Choroid plexus epithelial cell (primary cell): ENCODE data around the gene OR6C75.
"Not testable (repeated sequence)": the region's sequence is repeated elsewhere in the genome, so short reads cannot be mapped to it uniquely, and the experiment has no call there.

Source experiments
- DNase-seq: peaks from one replicate; pipeline ENCODE4 v3.0.0-alpha.2; 2010; ENCODE audit warnings: low read depth
- H3K4me3 ChIP-seq: 2 replicates; pipeline ENCODE4 v1.5.1; 2011; ENCODE audit warnings: low read depth, mild to moderate bottlenecking, control low read depth, low read length, moderate library complexity
- CTCF ChIP-seq: conservative IDR thresholded peaks from 2 replicates; pipeline ENCODE4 v1.5.1; 2011; ENCODE audit warnings: low read depth, mild to moderate bottlenecking, control low read depth, inconsistent platforms, low read length, moderate library complexity

Gene OR6C75

GRCh38 chr12:55372521-55372920 is 9.7 kb downstream of the OR6C75 start:
- no peak for DNase-seq
- no peak for TF ChIP-seq CTCF
- H3K4me3 ChIP-seq = no peak overlapping the region

- DNase-seq = no peak
- no peak overlapping the region for H3K4me3 ChIP-seq
- no peak for TF ChIP-seq CTCF
Observed at GRCh38 chr12:55385891-55386290, 23.1 kb downstream of the OR6C75 start.

GRCh38 chr12:55392032-55392795 is 29.4 kb downstream of the OR6C75 start:
- no peak for DNase-seq
- H3K4me3 ChIP-seq = no peak overlapping the region
- TF ChIP-seq CTCF = no peak

GRCh38 chr12:55396326-55396725 is 33.6 kb downstream of the OR6C75 start:
- TF ChIP-seq CTCF = no peak
- no peak for DNase-seq
- H3K4me3 ChIP-seq = no peak overlapping the region

GRCh38 chr12:55400229-55400628 is 37.5 kb downstream of the OR6C75 start, which contains the start of gene OR6C65:
Gene OR6C65, plus strand, starts transcription at chr12:55400529. Its CDS starts 0 bp downstream, at chr12:55400529.
- DNase-seq = no peak
- no peak within 1 kb of the TSS for H3K4me3 ChIP-seq
- no peak for TF ChIP-seq CTCF

- H3K4me3 ChIP-seq = no peak overlapping the region
- DNase-seq = no peak
- no peak for TF ChIP-seq CTCF
Observed at GRCh38 chr12:55407866-55408265, 45.1 kb downstream of the OR6C75 start.

GRCh38 chr12:55409133-55409532 is 46.4 kb downstream of the OR6C75 start:
- DNase-seq, H3K4me3 ChIP-seq: not testable (repeated sequence)

GRCh38 chr12:55412138-55412537 is 49.4 kb downstream of the OR6C75 start:
- H3K4me3 ChIP-seq, DNase-seq: not testable (repeated sequence)

- DNase-seq, H3K4me3 ChIP-seq: not testable (repeated sequence)
Observed at GRCh38 chr12:55413498-55414388, 51.0 kb downstream of the OR6C75 start.

- DNase-seq, H3K4me3 ChIP-seq: not testable (repeated sequence)
Observed at GRCh38 chr12:55414396-55414823, 51.6 kb downstream of the OR6C75 start.

- not testable (repeated sequence) for DNase-seq, H3K4me3 ChIP-seq
Observed at GRCh38 chr12:55414889-55415288, 52.1 kb downstream of the OR6C75 start.
